Neural progenitor cell (in vitro differentiated cells): ENCODE measurements around the gene ZNF502.

Experiments
- CTCF ChIP-seq: fragments of 200-600 bp; sonication (generic); IDR thresholded peaks from 2 replicates; pipeline ENCODE4 v1.5.1; 2017; ENCODE audit warnings: antibody characterized with exemption, mild to moderate bottlenecking
- EZH2 ChIP-seq: fragments of 200-600 bp; sonication (generic); IDR thresholded peaks from 2 replicates; pipeline ENCODE4 v1.6.1; 2017; ENCODE audit warnings: antibody characterized with exemption, mild to moderate bottlenecking, moderate library complexity
- EZH2phosphoT487 ChIP-seq: fragments of 200-600 bp; sonication (generic); IDR thresholded peaks from 2 replicates; pipeline ENCODE4 v1.6.1; 2017; ENCODE audit warnings: antibody characterized with exemption

- TF ChIP-seq CTCF (no peak), EZH2 (no peak), EZH2phosphoT487 (no peak)
These were observed 9.0 kb downstream of the ZNF502 start for GRCh38 chr3:44721231-44722102.
